Activated CD4-positive, alpha-beta T cell treated with anti-CD3 and anti-CD28 coated beads, Interleukin-2, amount 50 U/mL, for 16 hours (primary cell): ENCODE results near the gene CAMTA1.

Experiments used
- DNase-seq: peaks from one replicate; pipeline ENCODE4 v3.0.0-alpha.2; 2020

Gene CAMTA1

GRCh38 chr1:6858596-6858995 lies 73.3 kb downstream of the CAMTA1 start:
- no peak for DNase-seq

- no peak for DNase-seq
These were observed 74.4 kb downstream of the CAMTA1 start for GRCh38 chr1:6859415-6860343.

GRCh38 chr1:6860401-6860800 lies 75.1 kb downstream of the CAMTA1 start:
- DNase-seq = no peak

- no peak for DNase-seq
These were observed 75.9 kb downstream of the CAMTA1 start for GRCh38 chr1:6861075-6861724.

GRCh38 chr1:6862906-6863305 lies 77.7 kb downstream of the CAMTA1 start:
- DNase-seq = no peak

GRCh38 chr1:6864166-6864565 lies 78.9 kb downstream of the CAMTA1 start:
- no peak for DNase-seq

- no peak for DNase-seq
These were observed 81.6 kb downstream of the CAMTA1 start for GRCh38 chr1:6866825-6867224.

- no peak for DNase-seq
These were observed 82.1 kb downstream of the CAMTA1 start for GRCh38 chr1:6867321-6867720.

- no peak for DNase-seq
These were observed 82.7 kb downstream of the CAMTA1 start for GRCh38 chr1:6867729-6868659.

GRCh38 chr1:6868660-6869380 lies 83.6 kb downstream of the CAMTA1 start:
- no peak for DNase-seq

- DNase-seq = no peak
These were observed 84.3 kb downstream of the CAMTA1 start for GRCh38 chr1:6869545-6869944.

- DNase-seq = no peak
These were observed 84.8 kb downstream of the CAMTA1 start for GRCh38 chr1:6870086-6870485.

- DNase-seq = no peak
These were observed 85.3 kb downstream of the CAMTA1 start for GRCh38 chr1:6870571-6870970.

GRCh38 chr1:6871300-6871972 lies 86.2 kb downstream of the CAMTA1 start:
- DNase-seq = no peak

- peak; percentile 15 for DNase-seq
These were observed 87.5 kb downstream of the CAMTA1 start for GRCh38 chr1:6872573-6873261.

GRCh38 chr1:6873298-6874015 lies 88.2 kb downstream of the CAMTA1 start:
- no peak for DNase-seq

GRCh38 chr1:6874298-6874697 lies 89.0 kb downstream of the CAMTA1 start:
- no peak for DNase-seq

GRCh38 chr1:6880951-6881690 lies 95.9 kb downstream of the CAMTA1 start:
- DNase-seq = no peak

- no peak for DNase-seq
These were observed 97.2 kb downstream of the CAMTA1 start for GRCh38 chr1:6882414-6882813.

GRCh38 chr1:6884652-6885153 lies 99.4 kb downstream of the CAMTA1 start:
- peak; percentile 11 for DNase-seq
